Measurements from ENCODE around the gene ESPN. TPM values are rescaled to one million over a fixed set of nuclear protein-coding genes. Genes with fewer than 3 reads are reported as not detected.
"Not testable (repeated sequence)": the region's sequence is repeated elsewhere in the genome, so short reads cannot be mapped to it uniquely, and the experiment has no call there.

Gene ESPN
- polyA plus RNA-seq, 1 experiment = not detected

DNA sequence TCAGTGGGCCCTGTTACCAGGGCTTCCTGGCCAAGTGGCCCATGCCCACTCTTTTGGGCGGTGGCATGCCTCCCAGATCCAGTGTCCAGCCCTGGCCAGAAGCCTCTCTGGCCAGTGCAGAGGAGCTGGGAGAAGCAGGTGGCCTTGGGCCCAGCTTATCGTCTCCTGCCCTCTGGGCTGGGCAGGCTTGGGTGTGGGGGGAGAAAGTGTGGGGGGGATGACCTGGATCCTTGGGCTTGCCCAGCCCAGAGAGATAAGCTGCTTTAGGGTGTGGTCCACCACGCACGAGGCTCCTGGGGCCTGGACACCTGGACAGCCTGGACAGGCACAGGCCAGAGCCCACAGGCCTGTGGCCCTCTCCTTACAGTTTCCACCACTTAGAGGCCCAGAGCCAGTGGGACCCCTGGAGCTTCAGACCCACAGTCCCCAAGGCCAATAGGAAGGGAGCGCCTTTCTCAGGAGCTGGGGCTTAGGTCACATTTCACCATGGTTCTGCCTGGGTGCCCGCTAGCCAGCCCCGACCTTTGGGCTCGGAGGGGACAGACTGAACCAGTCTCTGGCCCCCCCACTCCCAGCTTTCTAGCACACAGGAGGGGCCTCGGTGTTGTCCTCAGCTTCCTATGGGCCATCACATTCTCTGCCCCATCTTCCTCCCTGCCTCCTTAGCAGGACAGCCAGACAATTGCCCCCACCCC lies 1.8 kb downstream of the ESPN start:
- no peak overlapping the region for H3K4me3 ChIP-seq (ENCODE audit: low read depth, low read length)
- ChIA-PET POLR2A (no interaction called here), CTCF (interaction anchor here (0.6 to 1.4 kb wide), 2 partner anchors 12 to 17 kb away, joined by 5 read pairs; no protein-coding TSS in a partner anchor)
- DNase-seq (ENCODE audit: low read depth, low spot score) = no peak
- TF ChIP-seq CTCF (IDR thresholded peaks at IDR 0.05; ENCODE audit: low read depth, low read length) = no peak
- H3K27me3 ChIP-seq (ENCODE audit: control insufficient read depth, insufficient read depth, low read length) = peaks cover 67% of the 10 kb centered on the region
- H3K27ac ChIP-seq (ENCODE audit: low read depth, low read length) = no peak overlapping the region
- no peaks in the 10 kb centered on the region; the same call in 1 of the 2 replicates for H3K9me3 ChIP-seq (ENCODE audit: control insufficient read depth, insufficient read depth, low read length)

- Histone ChIP-seq H3K9me3 (ENCODE audit: control insufficient read depth, insufficient read depth, low read length) (no peaks in the 10 kb centered on the region; the same call in 1 of the 2 replicates), H3K27ac (ENCODE audit: low read depth, low read length) (no peak overlapping the region), H3K4me3 (ENCODE audit: low read depth, low read length) (no peak overlapping the region), H3K27me3 (ENCODE audit: control insufficient read depth, insufficient read depth, low read length) (peaks cover 62% of the 10 kb centered on the region)
- DNase-seq (ENCODE audit: low read depth, low spot score) = no peak
- ChIA-PET CTCF (interaction anchor here (0.6 to 1.4 kb wide), 2 partner anchors 11 to 16 kb away, joined by 5 read pairs; no protein-coding TSS in a partner anchor), POLR2A (no interaction called here)
- TF ChIP-seq CTCF (IDR thresholded peaks at IDR 0.05; ENCODE audit: low read depth, low read length) = no peak
These were observed 2.4 kb downstream of the ESPN start for GRCh38 chr1:6426972-6427350.

- DNase-seq (ENCODE audit: low read depth, low spot score) = no peak
- ChIA-PET CTCF (no interaction called here), POLR2A (no interaction called here)
- H3K27me3 ChIP-seq (ENCODE audit: control insufficient read depth, insufficient read depth, low read length) = peaks cover 58% of the 10 kb centered on the region
- no peak overlapping the region for H3K27ac ChIP-seq (ENCODE audit: low read depth, low read length)
- H3K9me3 ChIP-seq (ENCODE audit: control insufficient read depth, insufficient read depth, low read length) = no peaks in the 10 kb centered on the region; the same call in 1 of the 2 replicates
- no peak for TF ChIP-seq CTCF (IDR thresholded peaks at IDR 0.05; ENCODE audit: low read depth, low read length)
- no peak overlapping the region for H3K4me3 ChIP-seq (ENCODE audit: low read depth, low read length)
These were observed 3.1 kb downstream of the ESPN start for GRCh38 chr1:6427441-6428390.

- CTCF ChIA-PET = interaction anchor here (0.6 to 0.9 kb wide), 2 partner anchors 9 to 15 kb away, joined by 3 read pairs; no protein-coding TSS in a partner anchor
These were observed 3.9 kb downstream of the ESPN start for GRCh38 chr1:6428453-6428852.

GRCh38 chr1:6429660-6430411 lies 5.3 kb downstream of the ESPN start:
- H3K4me3 ChIP-seq (ENCODE audit: low read depth, low read length); H3K27ac ChIP-seq (ENCODE audit: low read depth, low read length); H3K9me3 ChIP-seq (ENCODE audit: control insufficient read depth, insufficient read depth, low read length); DNase-seq (ENCODE audit: low read depth, low spot score): not testable (repeated sequence)
- POLR2A ChIA-PET = interaction anchor here (0.7 kb wide), 1 partner anchor 74 kb away, joined by 3 read pairs; no protein-coding TSS in a partner anchor
- CTCF ChIA-PET = interaction anchor here (0.9 to 2.3 kb wide), 2 partner anchors 8 to 9 kb away, joined by 3 to 8 read pairs; no protein-coding TSS in a partner anchor
- peaks cover 52% of the 10 kb centered on the region for H3K27me3 ChIP-seq (ENCODE audit: control insufficient read depth, insufficient read depth, low read length)

More at GRCh38 chr1:6428453-6428852, 3.9 kb downstream of the ESPN start:
- POLR2A ChIA-PET; H3K27ac ChIP-seq (ENCODE audit: low read depth, low read length); DNase-seq (ENCODE audit: low read depth, low spot score); H3K9me3 ChIP-seq (ENCODE audit: control insufficient read depth, insufficient read depth, low read length); H3K4me3 ChIP-seq (ENCODE audit: low read depth, low read length): not testable (repeated sequence)
- peaks cover 54% of the 10 kb centered on the region for H3K27me3 ChIP-seq (ENCODE audit: control insufficient read depth, insufficient read depth, low read length)

DNA sequence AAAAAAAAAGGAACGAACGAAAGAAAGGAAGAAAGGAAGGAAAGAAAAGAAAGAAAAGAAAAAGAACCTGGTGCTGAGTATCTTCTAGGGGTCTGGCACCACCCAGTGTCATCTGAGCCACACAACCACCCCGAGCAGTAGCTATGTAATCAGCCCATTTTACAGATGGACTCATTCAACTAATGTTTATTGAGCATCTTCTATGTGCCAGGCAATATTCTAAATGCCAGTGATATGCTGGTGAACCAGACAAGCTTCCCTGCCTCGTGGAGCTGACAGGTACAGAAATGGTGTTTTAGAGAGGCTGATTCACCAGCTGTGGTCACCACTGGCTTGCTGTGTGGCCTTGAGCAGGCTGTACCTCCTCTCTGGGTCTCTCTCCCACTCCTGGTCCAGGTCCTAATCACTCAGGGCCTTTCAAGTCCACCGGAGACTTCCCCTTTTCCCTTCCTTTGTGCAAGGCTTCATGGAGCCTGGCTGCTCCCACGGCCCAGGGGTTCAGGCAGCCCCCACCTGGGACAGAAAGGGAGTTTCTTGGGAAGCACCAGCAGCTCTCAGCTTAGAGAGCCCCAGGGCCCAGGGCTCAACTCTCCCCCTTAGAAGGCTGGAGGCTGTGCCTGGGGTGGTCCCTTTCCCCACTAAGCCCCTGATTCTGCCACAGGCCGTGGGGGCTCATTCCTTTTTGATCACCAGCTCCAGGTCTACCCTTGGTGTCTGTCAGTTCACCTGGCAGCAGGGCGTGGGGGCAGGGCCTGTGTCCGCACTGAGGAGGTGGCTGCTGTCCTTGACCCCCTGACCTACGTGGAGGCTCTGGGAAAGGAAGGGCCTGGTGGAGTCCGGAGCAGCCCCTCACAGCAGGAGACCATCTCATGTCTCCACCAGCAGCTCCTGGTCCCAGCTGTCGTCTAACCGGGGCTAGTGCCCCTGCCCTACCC lies 7.3 kb downstream of the ESPN start:
- peaks cover 36% of the 10 kb centered on the region for H3K27me3 ChIP-seq (ENCODE audit: control insufficient read depth, insufficient read depth, low read length)
- not testable (repeated sequence) for H3K9me3 ChIP-seq (ENCODE audit: control insufficient read depth, insufficient read depth, low read length); DNase-seq (ENCODE audit: low read depth, low spot score); H3K27ac ChIP-seq (ENCODE audit: low read depth, low read length); H3K4me3 ChIP-seq (ENCODE audit: low read depth, low read length)
- POLR2A ChIA-PET = interaction anchor here (0.7 kb wide), 1 partner anchor 24 kb away, joined by 3 read pairs; no protein-coding TSS in a partner anchor
- CTCF ChIA-PET = interaction anchor here (0.6 to 2.3 kb wide), 2 partner anchors 7 to 186 kb away, joined by 8 to 12 read pairs; no protein-coding TSS in a partner anchor

Data from AG04450 (cell line).